HepG2 (cell line): Measurements from ENCODE around the gene HIPK2. TPM values are rescaled to one million over a fixed set of nuclear protein-coding genes. Genes with fewer than 3 reads are reported as not detected.

ENCODE experiments used
- BRF2 ChIP-seq: sonication (generic); formaldehyde crosslinking; IDR thresholded peaks from 2 replicates; pipeline ENCODE4 v1.8.1; 2022; ENCODE audit warnings: mild to moderate bottlenecking, missing genetic modification reagents
- MTF2 ChIP-seq: sonication (generic); formaldehyde crosslinking; IDR thresholded peaks from 2 replicates; pipeline ENCODE4 v1.5.0; 2020; ENCODE audit warnings: missing genetic modification reagents, borderline replicate concordance
- NONO ChIP-seq, 2 experiments: fragments of 450-650 bp in 1 of 2; sonication (generic) in 1 of 2; formaldehyde crosslinking in 1 of 2; IDR thresholded peaks in 1 of 2; conservative IDR thresholded peaks in 1 of 2; 2 replicates each; pipeline versions ENCODE4 v1.6.1 to v1.8.0; 2017 to 2022; ENCODE audit warnings: mild to moderate bottlenecking in 1 of 2, missing genetic modification reagents in 1 of 2, moderate library complexity in 1 of 2
- PHB2 ChIP-seq: fragments of 450-650 bp; IDR thresholded peaks from 2 replicates; pipeline ENCODE4 v1.6.1; 2018; ENCODE audit not compliant: partially characterized antibody
- TARDBP ChIP-seq: sonication (generic); formaldehyde crosslinking; IDR thresholded peaks from 2 replicates; pipeline ENCODE4 v1.8.0; 2022; ENCODE audit warnings: mild to moderate bottlenecking, missing genetic modification reagents
- ZBTB37 ChIP-seq: sonication (generic); formaldehyde crosslinking; IDR thresholded peaks from 2 replicates; pipeline ENCODE4 v1.4.0; 2020; ENCODE audit warnings: mild to moderate bottlenecking, missing genetic modification reagents
- ZNF407 ChIP-seq: sonication (generic); formaldehyde crosslinking; IDR thresholded peaks from one replicate; pipeline ENCODE4 v1.5.1; 2020; ENCODE audit warnings: mild to moderate bottlenecking, missing genetic modification reagents; ENCODE audit errors: not compliant biosample characterization
- ZZZ3 ChIP-seq: sonication (generic); formaldehyde crosslinking; IDR thresholded peaks from 2 replicates; pipeline ENCODE4 v1.4.0; 2020; ENCODE audit warnings: missing genetic modification reagents, mild to moderate bottlenecking, borderline replicate concordance
- polyA plus RNA-seq, 8 experiments: library from polyadenylated mRNA; depleted of rRNA in 3 of 8; stranded (reverse) in 7 of 8; unstranded in 1 of 8; fragments of >200 nt; fragmentation: Illumina TruSeq in 4 of 8; extraction: Trizol in 4 of 8; gene quantifications; 2 replicates each; pipeline versions ENCODE4 v1.2.1 to v1.2.3, GENCODE V29; 2011 to 2016; ENCODE audit warnings: low read depth in 4 of 8, missing spikeins in 1 of 8, mixed read lengths in 1 of 8; ENCODE audit not compliant: insufficient read depth in 1 of 8
- total RNA-seq, 5 experiments: library from RNA; depleted of rRNA; stranded (reverse); fragments of >200 nt; fragmentation: Illumina TruSeq; extraction: Trizol; gene quantifications; 2 replicates each; pipeline ENCODE4 v1.2.3, GENCODE V29; 2016; ENCODE audit warnings: low read depth in 1 of 5
- TF ChIP-seq, protein P1 (sequence below): sonication (generic); formaldehyde crosslinking; IDR thresholded peaks from 2 replicates; pipeline ENCODE4 v1.8.0; 2022; ENCODE audit warnings: missing genetic modification reagents, mild to moderate bottlenecking, borderline replicate concordance
- TF ChIP-seq, protein P2 (sequence below): sonication (generic); formaldehyde crosslinking; IDR thresholded peaks from 2 replicates; pipeline ENCODE4 v1.4.0; 2020; ENCODE audit warnings: missing genetic modification reagents, mild to moderate bottlenecking, borderline replicate concordance

The HIPK2 gene
- total and polyA plus RNA-seq, 2 of the 13 experiments (the other 11 are each of a cell fraction or from before 2014, with no cell fraction given), result 14.4 to 20.2 TPM

DNA sequence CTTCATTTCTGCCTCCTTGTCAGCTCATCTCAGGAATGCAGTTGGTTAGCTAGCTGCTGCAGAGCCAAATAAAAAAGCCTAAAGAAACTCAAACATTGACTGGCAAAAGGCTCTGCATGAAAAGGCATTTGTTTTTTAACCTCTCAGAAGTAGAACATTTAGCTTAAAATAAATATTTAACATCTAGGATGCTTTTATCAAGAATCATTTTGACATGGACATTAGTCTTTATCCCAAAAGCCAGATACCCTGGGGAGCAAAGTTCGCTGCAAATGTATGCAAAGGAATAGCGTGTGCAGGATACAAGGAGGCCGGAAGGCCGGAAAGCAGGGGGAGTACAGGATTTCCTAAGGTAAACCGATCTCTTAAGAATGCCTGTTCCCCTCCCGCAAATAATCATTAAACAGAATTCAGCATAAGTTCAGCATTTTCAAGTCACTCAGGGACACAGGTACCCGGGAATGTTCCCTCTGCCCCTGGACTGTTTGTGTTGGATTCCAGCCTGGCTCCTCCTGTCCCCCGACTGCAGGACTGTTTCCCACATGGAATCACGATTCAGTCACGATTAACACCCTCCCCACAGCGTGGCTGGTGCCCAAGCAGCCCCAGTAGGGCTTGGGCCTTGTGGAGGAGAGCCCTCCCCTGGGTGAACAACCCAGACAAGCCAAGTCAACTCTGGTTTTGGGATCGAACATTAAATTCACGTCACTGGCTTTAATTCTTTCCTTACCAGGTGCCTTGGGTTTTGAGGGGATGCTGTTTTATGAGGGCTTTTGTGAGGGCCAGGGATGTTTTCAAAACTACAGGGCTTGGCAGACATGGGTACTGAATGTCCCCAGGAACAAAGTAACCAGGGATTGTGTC, 97.8 kb downstream of the HIPK2 start (continued):
- TF ChIP-seq ZNF407 (peak; percentile 33), NONO (IDR thresholded peaks at IDR 0.05) (no peak), NONO (CRISPR knock-in tag; conservative IDR thresholded peaks at IDR 0.05) (peak; percentile 63; the same call in 1 of the 2 replicates), BRF2 (CRISPR knock-in tag) (peak; percentile 36; the same call in 1 of the 2 replicates), PHB2 (no peak), ZBTB37 (CRISPR knock-in tag) (peak; percentile 57; the same call in 1 of the 2 replicates), MTF2 (CRISPR knock-in tag) (no peak), TARDBP (no peak), ZZZ3 (CRISPR knock-in tag) (no peak)
- TF ChIP-seq, protein P1, sequence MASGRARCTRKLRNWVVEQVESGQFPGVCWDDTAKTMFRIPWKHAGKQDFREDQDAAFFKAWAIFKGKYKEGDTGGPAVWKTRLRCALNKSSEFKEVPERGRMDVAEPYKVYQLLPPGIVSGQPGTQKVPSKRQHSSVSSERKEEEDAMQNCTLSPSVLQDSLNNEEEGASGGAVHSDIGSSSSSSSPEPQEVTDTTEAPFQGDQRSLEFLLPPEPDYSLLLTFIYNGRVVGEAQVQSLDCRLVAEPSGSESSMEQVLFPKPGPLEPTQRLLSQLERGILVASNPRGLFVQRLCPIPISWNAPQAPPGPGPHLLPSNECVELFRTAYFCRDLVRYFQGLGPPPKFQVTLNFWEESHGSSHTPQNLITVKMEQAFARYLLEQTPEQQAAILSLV, result no peak
- TF ChIP-seq, protein P2, sequence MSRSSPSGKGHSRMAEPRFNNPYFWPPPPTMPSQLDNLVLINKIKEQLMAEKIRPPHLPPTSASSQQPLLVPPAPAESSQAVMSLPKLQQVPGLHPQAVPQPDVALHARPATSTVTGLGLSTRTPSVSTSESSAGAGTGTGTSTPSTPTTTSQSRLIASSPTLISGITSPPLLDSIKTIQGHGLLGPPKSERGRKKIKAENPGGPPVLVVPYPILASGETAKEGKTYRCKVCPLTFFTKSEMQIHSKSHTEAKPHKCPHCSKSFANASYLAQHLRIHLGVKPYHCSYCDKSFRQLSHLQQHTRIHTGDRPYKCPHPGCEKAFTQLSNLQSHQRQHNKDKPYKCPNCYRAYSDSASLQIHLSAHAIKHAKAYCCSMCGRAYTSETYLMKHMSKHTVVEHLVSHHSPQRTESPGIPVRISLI (CRISPR knock-in tag), result no peak; the same call in 1 of the 2 replicates
